ENCODE measurements around the gene KRTAP4-1. TPM values are rescaled to one million over a fixed set of nuclear protein-coding genes. Genes with fewer than 3 reads are reported as not detected.
"Not testable (repeated sequence)": the region's sequence is repeated elsewhere in the genome, so short reads cannot be mapped to it uniquely, and the experiment has no call there.

The KRTAP4-1 gene
- total RNA-seq, 6 donors from 2014 or later, result not detected

GRCh38 chr17:41171886-41172285, 12.8 kb downstream of the KRTAP4-1 start:
- no peak overlapping the region for H3K4me3 ChIP-seq
- no peaks in the 10 kb centered on the region for H3K36me3 ChIP-seq
- H3K9me3 ChIP-seq, result no peaks in the 10 kb centered on the region
- no peaks in the 10 kb centered on the region for H3K27me3 ChIP-seq
- H3K27ac ChIP-seq, result no peak overlapping the region
- no peaks in the 10 kb centered on the region for H3K4me1 ChIP-seq
- ATAC-seq (ENCODE audit: low FRiP score in 2 of 2) (no peak), DNase-seq (no peak)
- TF ChIP-seq CTCF (IDR thresholded peaks at IDR 0.05) (no peak), EP300 (IDR thresholded peaks at IDR 0.05) (no peak), POLR2A (IDR thresholded peaks at IDR 0.05) (no peak), POLR2AphosphoS5 (IDR thresholded peaks at IDR 0.05) (no peak)
- WGBS, 2 donors, result 68 to 83% methylated on average over 2 of the region's 2 CpGs

- TF ChIP-seq CTCF (IDR thresholded peaks at IDR 0.05) (no peak), POLR2AphosphoS5 (IDR thresholded peaks at IDR 0.05) (no peak), EP300 (IDR thresholded peaks at IDR 0.05) (no peak)
- no peak for ATAC-seq (ENCODE audit: low FRiP score in 2 of 2)
- H3K4me3 ChIP-seq, result no peak within 1 kb of the TSS
- 68 to 80% methylated on average over 1 of the region's 1 CpG for WGBS, 2 donors
- no peaks in the 10 kb centered on the region for H3K36me3 ChIP-seq
- no peak within 1 kb of the TSS for H3K27ac ChIP-seq
- no peaks in the 10 kb centered on the region for H3K4me1 ChIP-seq
- H3K9me3 ChIP-seq, result no peaks in the 10 kb centered on the region
- no peak for DNase-seq
- no peaks in the 10 kb centered on the region for H3K27me3 ChIP-seq
Observed at GRCh38 chr17:41168121-41168520, 16.6 kb downstream of the KRTAP4-1 start, which contains the start of gene KRTAP4-3. KRTAP4-3 (minus strand) TSS chr17:41168221; CDS start chr17:41168172, 49 bp downstream.

GRCh38 chr17:41167561-41167960, 17.1 kb downstream of the KRTAP4-1 start:
- H3K4me1 ChIP-seq, result no peaks in the 10 kb centered on the region
- ATAC-seq (ENCODE audit: low FRiP score in 2 of 2), result no peak
- WGBS, 2 donors, result 81 to 89% methylated on average over 5 to 7 of the region's 7 CpGs
- no peak overlapping the region for H3K4me3 ChIP-seq
- peak in 1 of 2 donors; percentile 50 for DNase-seq
- no peaks in the 10 kb centered on the region for H3K36me3 ChIP-seq
- no peak overlapping the region for H3K27ac ChIP-seq
- H3K27me3 ChIP-seq, result no peaks in the 10 kb centered on the region
- H3K9me3 ChIP-seq, result no peaks in the 10 kb centered on the region
- no peak for TF ChIP-seq EP300 (IDR thresholded peaks at IDR 0.05)
- TF ChIP-seq POLR2A (IDR thresholded peaks at IDR 0.05), result no peak
- TF ChIP-seq CTCF (IDR thresholded peaks at IDR 0.05), result no peak
- TF ChIP-seq POLR2AphosphoS5 (IDR thresholded peaks at IDR 0.05), result no peak

- DNase-seq, result no peak
- Histone ChIP-seq H3K27me3 (no peaks in the 10 kb centered on the region), H3K9me3 (no peaks in the 10 kb centered on the region), H3K36me3 (no peaks in the 10 kb centered on the region), H3K4me3 (no peak overlapping the region), H3K27ac (no peak overlapping the region), H3K4me1 (no peaks in the 10 kb centered on the region)
- TF ChIP-seq EP300 (IDR thresholded peaks at IDR 0.05) (no peak), POLR2AphosphoS5 (IDR thresholded peaks at IDR 0.05) (no peak), POLR2A (IDR thresholded peaks at IDR 0.05) (no peak), CTCF (IDR thresholded peaks at IDR 0.05) (no peak)
- WGBS, 2 donors, result 62 to 73% methylated on average over 7 of the region's 7 CpGs
- no peak for ATAC-seq (ENCODE audit: low FRiP score in 2 of 2)
Observed at GRCh38 chr17:41163828-41164227, 20.9 kb downstream of the KRTAP4-1 start.

- 85 to 89% methylated on average over 1 of the region's 1 CpG for WGBS, 2 donors
- no peak for TF ChIP-seq CTCF (IDR thresholded peaks at IDR 0.05)
- no peak for ATAC-seq (ENCODE audit: low FRiP score in 2 of 2)
Observed at GRCh38 chr17:41160648-41161047, 24.1 kb downstream of the KRTAP4-1 start, which contains the start of gene KRTAP4-4. KRTAP4-4 (minus strand) TSS chr17:41160748; CDS start chr17:41160691, 57 bp downstream.

GRCh38 chr17:41160190-41160589, 24.5 kb downstream of the KRTAP4-1 start:
- 73 to 100% methylated on average over 1 to 2 of the region's 3 CpGs for WGBS, 2 donors
- not testable (repeated sequence) for H3K4me1 ChIP-seq
- DNase-seq, result peak in 1 of 2 donors; percentile 58

More at GRCh38 chr17:41160648-41161047, 24.1 kb downstream of the KRTAP4-1 start, which contains the start of gene KRTAP4-4:
- Histone ChIP-seq H3K4me3 (no peak within 1 kb of the TSS), H3K36me3 (no peaks in the 10 kb centered on the region), H3K9me3 (no peaks in the 10 kb centered on the region), H3K4me1 (no peaks in the 10 kb centered on the region), H3K27me3 (no peaks in the 10 kb centered on the region), H3K27ac (no peak within 1 kb of the TSS)
- no peak for DNase-seq

More at GRCh38 chr17:41160190-41160589, 24.5 kb downstream of the KRTAP4-1 start:
- H3K36me3 ChIP-seq; ATAC-seq (ENCODE audit: low FRiP score in 2 of 2); H3K27me3 ChIP-seq; H3K9me3 ChIP-seq; H3K27ac ChIP-seq; H3K4me3 ChIP-seq: not testable (repeated sequence)

All from upper lobe of left lung (tissue), 6 donors.